H9 (cell line): ENCODE data around the gene SELENOW. TPM values are rescaled to one million over a fixed set of nuclear protein-coding genes. Genes with fewer than 3 reads are reported as not detected.

Experiments used
- DNase-seq: peaks from one replicate; pipeline ENCODE4 v3.0.0-alpha.2; 2017
- H2AFZ ChIP-seq: one replicate; pipeline ENCODE4 v1.6.1; 2013; ENCODE audit warnings: mild to moderate bottlenecking, low read length, control low read depth, moderate library complexity
- H2AK5ac ChIP-seq: 2 replicates; pipeline ENCODE4 v1.6.1; 2013; ENCODE audit warnings: low read length, control low read depth, mixed read lengths; ENCODE audit not compliant: insufficient read length
- H2BK120ac ChIP-seq: one replicate; pipeline ENCODE4 v1.6.1; 2013; ENCODE audit warnings: low read depth, mild to moderate bottlenecking, low read length, control low read depth, inconsistent platforms; ENCODE audit not compliant: poor library complexity, severe bottlenecking
- H2BK12ac ChIP-seq: 2 replicates; pipeline ENCODE4 v1.6.1; 2013; ENCODE audit warnings: low read length, control low read depth, mixed read lengths, low read depth; ENCODE audit not compliant: insufficient read length
- H2BK15ac ChIP-seq: 2 replicates; pipeline ENCODE4 v1.6.1; 2013; ENCODE audit warnings: low read depth, low read length, control low read depth
- H2BK20ac ChIP-seq: one replicate; pipeline ENCODE4 v1.6.1; 2013; ENCODE audit warnings: low read depth, mild to moderate bottlenecking, low read length, control low read depth, inconsistent platforms; ENCODE audit not compliant: poor library complexity, severe bottlenecking
- H2BK5ac ChIP-seq: 2 replicates; pipeline ENCODE4 v1.6.1; 2013; ENCODE audit warnings: low read length, control low read depth, mixed read lengths; ENCODE audit not compliant: insufficient read length
- H3K14ac ChIP-seq: 2 replicates; pipeline ENCODE4 v1.6.1; 2013; ENCODE audit warnings: low read length, control low read depth; ENCODE audit not compliant: insufficient read depth
- H3K18ac ChIP-seq: 2 replicates; pipeline ENCODE4 v1.6.1; 2013; ENCODE audit warnings: low read depth, mild to moderate bottlenecking, mixed read lengths, low read length, control low read depth; ENCODE audit not compliant: insufficient read length
- H3K23ac ChIP-seq: 2 replicates; pipeline ENCODE4 v1.6.1; 2013; ENCODE audit warnings: low read length, control low read depth, mixed read lengths, low read depth; ENCODE audit not compliant: insufficient read length
- H3K23me2 ChIP-seq: 2 replicates; pipeline ENCODE4 v1.6.1; 2013; ENCODE audit warnings: low read depth, mild to moderate bottlenecking, mixed read lengths, low read length, control low read depth; ENCODE audit not compliant: insufficient read length, poor library complexity, severe bottlenecking
- H3K27ac ChIP-seq: 2 replicates; pipeline ENCODE4 v1.5.1; 2013; ENCODE audit warnings: low read length, control low read depth, mixed read lengths, low read depth; ENCODE audit not compliant: insufficient read length
- H3K27me3 ChIP-seq: 2 replicates; pipeline ENCODE4 v1.6.1; 2013; ENCODE audit warnings: low read length, control low read depth, inconsistent platforms; ENCODE audit not compliant: insufficient read depth
- H3K4ac ChIP-seq: 2 replicates; pipeline ENCODE4 v1.6.1; 2013; ENCODE audit warnings: low read depth, mild to moderate bottlenecking, control low read depth, inconsistent platforms, low read length, moderate library complexity
- H3K4me1 ChIP-seq: 2 replicates; pipeline ENCODE4 v1.6.1; 2013; ENCODE audit warnings: low read length, control low read depth, inconsistent platforms; ENCODE audit not compliant: insufficient read depth
- H3K4me2 ChIP-seq: 2 replicates; pipeline ENCODE4 v1.6.1; 2013; ENCODE audit warnings: low read length, control low read depth, mixed read lengths; ENCODE audit not compliant: insufficient read length, insufficient read depth
- H3K56ac ChIP-seq: 2 replicates; pipeline ENCODE4 v1.6.1; 2013; ENCODE audit warnings: low read depth, mild to moderate bottlenecking, mixed read lengths, low read length, control low read depth; ENCODE audit not compliant: insufficient read length
- H3K79me1 ChIP-seq: 2 replicates; pipeline ENCODE4 v1.6.1; 2013; ENCODE audit warnings: low read depth, mild to moderate bottlenecking, moderate library complexity, low read length, control low read depth, inconsistent platforms; ENCODE audit not compliant: insufficient read depth, poor library complexity, severe bottlenecking
- H3K79me2 ChIP-seq: 2 replicates; pipeline ENCODE4 v1.6.1; 2013; ENCODE audit warnings: low read length, control low read depth, inconsistent platforms; ENCODE audit not compliant: insufficient read depth
- H3K9ac ChIP-seq: 2 replicates; pipeline ENCODE4 v1.6.1; 2013; ENCODE audit warnings: low read length, control low read depth, mixed read lengths; ENCODE audit not compliant: insufficient read length; ENCODE audit errors: extremely low read depth
- H3K9me3 ChIP-seq: one replicate; pipeline ENCODE4 v1.6.1; 2013; ENCODE audit warnings: low read depth, low read length, inconsistent platforms; ENCODE audit not compliant: control insufficient read depth
- H3T11ph ChIP-seq: one replicate; pipeline ENCODE4 v1.6.1; 2013; ENCODE audit warnings: mild to moderate bottlenecking, low read length, control low read depth, inconsistent platforms
- H4K20me1 ChIP-seq: one replicate; pipeline ENCODE4 v1.6.1; 2013; ENCODE audit not compliant: control insufficient read depth, insufficient read length, insufficient read depth
- H4K5ac ChIP-seq: 2 replicates; pipeline ENCODE4 v1.6.1; 2013; ENCODE audit warnings: low read depth, mild to moderate bottlenecking, mixed read lengths, low read length, control low read depth; ENCODE audit not compliant: insufficient read length
- H4K8ac ChIP-seq: replicated peaks from 2 replicates; pipeline ENCODE4 v1.6.1; 2013; ENCODE audit warnings: low read length, control low read depth, mixed read lengths, low read depth; ENCODE audit not compliant: insufficient read length
- H4K91ac ChIP-seq: 2 replicates; pipeline ENCODE4 v1.6.1; 2013; ENCODE audit warnings: low read depth, mild to moderate bottlenecking, moderate library complexity, mixed read lengths, low read length, control low read depth; ENCODE audit not compliant: insufficient read length
- H3K27ac Mint-ChIP-seq, 3 experiments: 2 replicates in 2 of 3; 3 replicates in 1 of 3; pipeline ENCODE4 v1.8.0; 2020 to 2021; ENCODE audit warnings: mixed read lengths in 3 of 3, mild to moderate bottlenecking in 1 of 3, moderate library complexity in 1 of 3
- H3K27me3 Mint-ChIP-seq: 2 replicates; pipeline ENCODE4 v1.8.0; 2021; ENCODE audit warnings: low read depth, mild to moderate bottlenecking, moderate library complexity, mixed read lengths
- H3K36me3 Mint-ChIP-seq, 3 experiments: 2 replicates in 2 of 3; 3 replicates in 1 of 3; pipeline ENCODE4 v1.8.0; 2020 to 2021; ENCODE audit warnings: low read depth in 3 of 3, mixed read lengths in 3 of 3; ENCODE audit not compliant: insufficient read depth in 1 of 3
- H3K4me1 Mint-ChIP-seq, 2 experiments: 2 replicates each; pipeline ENCODE4 v1.8.0; 2020; ENCODE audit warnings: mixed read lengths in 2 of 2
- H3K4me3 Mint-ChIP-seq, 2 experiments: 2 replicates in 1 of 2; 3 replicates in 1 of 2; pipeline ENCODE4 v1.8.0; 2020 to 2021; ENCODE audit warnings: mild to moderate bottlenecking in 2 of 2, mixed read lengths in 2 of 2, moderate library complexity in 1 of 2
- H3K9me3 Mint-ChIP-seq, 2 experiments: 2 replicates in 1 of 2; 3 replicates in 1 of 2; pipeline ENCODE4 v1.8.0; 2020; ENCODE audit warnings: mild to moderate bottlenecking in 2 of 2, mixed read lengths in 2 of 2, moderate library complexity in 1 of 2
- CTCF ChIP-seq: fragments of 200-600 bp; sonication (generic); conservative IDR thresholded peaks from 3 replicates; pipeline ENCODE4 v1.8.0; 2021; ENCODE audit warnings: antibody characterized with exemption, mild to moderate bottlenecking
- WGBS: extraction: QIAGEN DNeasy Blood & Tissue Kit; methylation state at CpG from one replicate; pipeline ENCODE4 v1.1.7; 2013; ENCODE audit warnings: missing lambda C conversion rate, low lambda C conversion rate, mixed read lengths; ENCODE audit not compliant: insufficient read length; ENCODE audit errors: extremely low coverage; 5-methylcytosine and 5-hydroxymethylcytosine counted together
- total RNA-seq: library from RNA; stranded (reverse); gene quantifications from 2 replicates; pipeline ENCODE4 v1.2.1, GENCODE V29; 2021

SELENOW gene
- total RNA-seq, 1 experiment from 2014 or later, result 388 TPM

GRCh38 chr19:47805313-47805712 is 26.8 kb downstream of the SELENOW start:
- no peaks in the 10 kb centered on the region for H3K79me2 ChIP-seq
- no peak for TF ChIP-seq CTCF
- no peak overlapping the region for H2BK20ac ChIP-seq
- no peak overlapping the region for H3K4me2 ChIP-seq
- H3K36me3 Mint-ChIP-seq, result peaks cover 5 to 7% (median 5%) of the 10 kb centered on the region in 3 experiments; a peak in 3 of 7 replicates
- H3K79me1 ChIP-seq, result no peaks in the 10 kb centered on the region
- H3K27ac ChIP-seq, result no peak overlapping the region
- H3K4me3 Mint-ChIP-seq, result no peak overlapping the region
- H2BK5ac ChIP-seq, result no peak overlapping the region
- H3K14ac ChIP-seq, result no peak overlapping the region
- no peak for DNase-seq
- no peak overlapping the region for H3K56ac ChIP-seq
- no peak overlapping the region for H3K18ac ChIP-seq
- H3K9me3 ChIP-seq, result no peaks in the 10 kb centered on the region
- H2AFZ ChIP-seq, result no peak overlapping the region
- H3K4me1 Mint-ChIP-seq, result 0 out of 4 replicates have a peak, but pooled peaks cover 0 to 2% of the 10 kb centered on the region in 2 experiments
- no peak overlapping the region for H3K23ac ChIP-seq
- no peak overlapping the region for H3K4ac ChIP-seq
- no peak overlapping the region for H2BK12ac ChIP-seq
- no peak overlapping the region; a peak in 1 of 7 replicates for H3K27ac Mint-ChIP-seq
- no peak overlapping the region for H2AK5ac ChIP-seq
- no peaks in the 10 kb centered on the region for H3K23me2 ChIP-seq
- H2BK15ac ChIP-seq, result no peak overlapping the region
- no peak overlapping the region for H4K91ac ChIP-seq
- no peak overlapping the region for H3K9ac ChIP-seq
- no peak overlapping the region for H4K8ac ChIP-seq
- no peak overlapping the region for H2BK120ac ChIP-seq
- H4K20me1 ChIP-seq, result no peaks in the 10 kb centered on the region
- no peaks in the 10 kb centered on the region for H3K27me3 Mint-ChIP-seq
- H3K9me3 Mint-ChIP-seq, result peaks cover 5 to 6% of the 10 kb centered on the region in 2 experiments; a peak in 4 of 5 replicates
- no peaks in the 10 kb centered on the region for H3K4me1 ChIP-seq
- H3K27me3 ChIP-seq, result no peaks in the 10 kb centered on the region
- no CpG with 5 or more reads among the region's 10 CpGs for WGBS
- no peak overlapping the region for H4K5ac ChIP-seq
- no peak overlapping the region for H3T11ph ChIP-seq
